Stimulated activated CD4-positive, alpha-beta T cell treated with anti-CD3 and anti-CD28 coated beads, TNF-alpha, amount 100 ng/mL, for 48 hours (primary cell): ENCODE measurements around the gene PSEN1.

ENCODE experiments used
- DNase-seq, 3 donors: peaks; one replicate each; pipeline ENCODE4 v3.0.0-alpha.2; 2020; ENCODE audit warnings: low read depth in 3 of 3

PSEN1 gene

DNA sequence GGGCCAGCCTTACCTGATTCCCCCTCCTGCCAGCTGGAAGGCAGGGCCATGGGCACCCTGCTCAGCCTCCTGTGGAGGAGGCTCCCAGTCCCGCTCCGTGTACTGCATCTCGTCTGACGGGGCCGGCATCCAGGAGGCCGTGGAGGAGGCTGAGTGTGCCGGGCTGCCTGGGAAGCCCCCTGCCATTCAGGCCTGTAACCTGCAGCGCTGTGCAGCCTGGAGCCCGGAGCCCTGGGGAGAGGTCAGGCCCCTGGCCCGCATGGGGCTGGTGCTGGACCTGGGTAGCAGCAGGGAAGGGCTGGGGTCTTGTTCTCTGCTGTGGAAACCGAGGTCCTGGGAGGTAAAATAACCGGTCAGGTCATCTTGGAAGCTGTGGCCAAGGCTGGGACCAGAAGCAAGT, 117.4 kb downstream of the PSEN1 start:
- DNase-seq, result no peak

DNA sequence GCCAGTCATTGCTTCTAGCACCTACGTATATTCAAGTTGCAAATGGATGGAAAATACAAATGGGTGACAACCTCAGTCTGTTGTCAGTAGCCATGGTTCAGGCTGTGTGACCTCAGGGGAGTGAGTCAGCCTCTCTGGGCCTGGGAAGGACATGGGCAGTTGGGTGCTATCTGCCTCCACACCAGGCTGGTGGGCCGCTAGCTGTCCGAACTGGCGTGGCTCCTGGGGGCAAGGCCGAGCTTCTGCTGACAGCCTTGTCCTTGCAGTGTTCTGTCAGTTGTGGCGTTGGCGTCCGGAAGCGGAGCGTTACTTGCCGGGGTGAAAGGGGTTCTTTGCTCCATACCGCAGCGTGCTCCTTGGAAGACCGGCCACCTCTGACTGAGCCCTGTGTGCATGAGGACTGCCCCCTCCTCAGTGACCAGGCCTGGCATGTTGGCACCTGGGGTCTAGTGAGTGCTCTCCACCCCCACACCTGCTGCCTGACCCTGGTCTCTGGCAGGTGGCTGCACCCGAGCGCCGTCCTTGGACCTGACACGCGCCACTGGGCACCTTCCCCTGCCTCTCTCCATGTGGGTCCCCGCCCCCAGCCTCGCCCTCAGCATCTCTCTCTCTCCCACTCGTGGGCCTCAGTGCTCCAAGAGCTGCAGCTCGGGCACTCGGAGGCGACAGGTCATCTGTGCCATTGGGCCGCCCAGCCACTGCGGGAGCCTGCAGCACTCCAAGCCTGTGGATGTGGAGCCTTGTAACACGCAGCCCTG, 118.1 kb downstream of the PSEN1 start:
- DNase-seq, result no peak

DNA sequence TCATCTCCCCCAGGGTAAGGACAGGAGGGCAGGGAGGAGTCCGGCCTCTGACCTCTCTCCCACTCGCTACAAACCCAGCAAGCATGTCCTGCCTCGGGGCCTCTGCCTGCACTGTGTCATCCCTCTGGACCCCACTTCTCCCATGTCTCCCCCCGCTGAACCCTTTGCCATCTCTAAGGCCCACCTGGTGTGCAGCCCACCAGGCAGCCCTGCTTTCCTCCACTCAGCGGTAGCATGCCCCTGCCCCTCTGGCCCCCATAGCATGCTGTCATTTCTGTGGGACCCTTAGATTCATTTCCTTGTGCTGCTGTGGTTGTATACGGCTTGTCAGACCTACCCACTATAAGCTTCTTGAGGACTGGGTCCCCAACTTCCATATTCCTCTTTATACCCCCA, 118.7 kb downstream of the PSEN1 start:
- no peak for DNase-seq

DNA sequence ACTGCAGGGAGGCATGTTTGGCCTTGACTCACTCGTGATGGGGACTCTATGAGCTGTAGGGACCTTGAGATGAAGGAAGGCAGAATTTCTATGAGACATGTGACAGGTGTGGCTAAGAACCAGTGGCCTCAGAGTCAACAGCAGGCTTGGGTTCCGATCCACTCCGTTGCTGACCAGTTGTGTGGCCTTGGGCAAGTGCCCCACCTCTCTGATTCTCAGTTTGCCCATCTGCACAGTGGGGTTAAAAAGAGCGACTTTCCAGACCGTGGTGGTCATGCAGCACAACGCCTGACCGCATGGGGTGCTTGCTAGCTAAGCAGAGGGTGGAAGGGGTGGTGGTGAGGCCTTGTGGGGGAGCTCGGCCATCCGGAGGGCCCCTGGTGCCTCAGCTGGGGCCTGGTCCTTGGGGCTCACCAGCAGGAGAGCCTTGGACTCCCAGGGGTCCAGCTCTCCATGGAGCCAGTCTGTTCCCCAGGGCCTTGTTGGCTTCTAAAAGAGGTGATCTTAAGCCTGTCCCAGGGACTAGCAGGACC, 119.5 kb downstream of the PSEN1 start:
- no peak for DNase-seq

DNA sequence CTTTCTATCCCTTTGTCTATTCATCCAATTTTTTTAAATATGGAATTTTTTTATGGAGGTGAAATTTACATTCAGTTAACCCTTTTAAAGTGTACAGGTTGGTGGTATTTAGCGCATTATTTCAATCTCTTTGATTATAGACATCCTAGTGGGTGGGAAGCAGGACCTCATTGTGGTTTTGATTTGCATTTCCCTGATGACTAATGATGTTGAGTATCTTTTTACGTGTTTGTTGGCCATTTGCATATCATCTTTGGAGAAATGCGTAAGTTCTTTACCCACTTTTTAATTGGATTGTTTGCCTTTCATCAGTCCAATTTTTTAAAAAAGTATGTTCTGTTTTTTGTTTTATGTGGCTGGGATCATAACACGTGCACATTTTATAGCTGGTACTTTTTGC, 121.8 kb downstream of the PSEN1 start:
- DNase-seq, result no peak

DNA sequence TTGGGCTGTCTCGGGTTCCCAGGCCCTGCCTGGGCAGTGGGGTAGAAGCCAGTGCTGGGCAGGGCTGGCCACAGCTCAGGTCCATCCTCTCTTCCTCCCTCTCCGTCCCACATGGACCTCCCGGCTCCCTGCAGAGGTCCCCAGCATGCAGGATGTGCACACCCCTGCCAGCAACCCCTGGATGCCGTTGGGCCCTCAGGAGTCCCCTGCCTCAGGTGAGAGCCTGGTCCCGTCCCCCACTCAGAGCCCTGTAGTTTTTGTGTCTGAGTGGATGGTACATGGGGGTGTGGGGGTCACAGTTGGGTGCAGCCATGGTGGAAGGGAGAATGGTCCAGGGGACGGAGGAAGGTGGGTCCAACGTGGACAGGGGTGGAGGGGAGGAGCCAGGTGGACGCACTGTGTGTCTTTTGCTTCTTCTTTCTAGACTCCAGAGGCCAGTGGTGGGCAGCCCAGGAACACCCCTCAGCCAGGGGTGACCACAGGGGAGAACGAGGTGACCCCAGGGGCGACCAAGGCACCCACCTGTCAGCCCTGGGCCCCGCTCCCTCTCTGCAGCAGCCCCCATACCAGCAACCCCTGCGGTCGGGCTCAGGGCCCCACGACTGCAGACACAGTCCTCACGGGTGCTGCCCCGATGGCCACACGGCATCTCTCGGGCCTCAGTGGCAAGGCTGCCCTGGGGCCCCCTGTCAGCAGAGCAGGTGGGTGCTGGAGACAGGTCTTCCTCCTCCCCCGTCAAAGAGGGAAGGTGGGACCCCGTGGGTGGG, 122.7 kb downstream of the PSEN1 start:
- no peak for DNase-seq

DNA sequence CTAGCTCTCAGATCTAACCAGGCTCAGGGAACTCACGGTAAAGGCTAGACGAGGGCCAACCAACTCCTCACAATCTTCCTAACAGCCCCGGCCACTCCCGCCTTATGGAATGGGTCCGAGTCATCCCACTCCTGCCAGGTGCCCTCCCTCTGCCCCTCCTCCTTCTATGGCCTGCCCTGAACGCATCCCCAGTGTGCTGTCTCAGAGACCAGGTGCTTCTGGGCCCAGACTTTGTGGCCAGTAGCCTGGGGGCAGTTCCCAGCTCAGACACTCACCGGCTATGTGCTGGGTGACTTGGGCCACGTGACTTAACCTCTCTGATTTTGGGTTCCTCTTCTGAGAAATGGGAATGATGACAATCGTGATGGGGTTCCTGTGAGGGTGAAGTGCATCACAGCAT, 123.5 kb downstream of the PSEN1 start:
- DNase-seq, result no peak

DNA sequence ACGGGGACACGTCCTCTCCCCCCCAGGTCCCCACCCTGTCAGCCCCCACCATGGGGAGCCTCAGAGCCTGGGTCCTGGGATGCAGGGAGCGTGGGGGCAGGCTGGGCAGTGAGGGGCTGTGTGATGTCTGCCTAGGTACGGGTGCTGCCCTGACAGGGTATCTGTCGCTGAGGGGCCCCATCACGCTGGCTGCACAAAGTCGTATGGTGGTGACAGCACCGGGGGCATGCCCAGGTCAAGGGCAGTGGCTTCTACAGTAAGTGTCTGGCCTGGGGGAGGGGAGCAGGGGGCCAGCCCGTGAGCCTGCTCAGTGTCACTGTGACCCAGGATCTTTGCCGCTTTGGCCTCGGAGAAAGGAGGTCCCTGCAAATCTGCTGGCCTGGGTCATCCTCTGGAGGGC, 124.3 kb downstream of the PSEN1 start:
- no peak for DNase-seq

DNA sequence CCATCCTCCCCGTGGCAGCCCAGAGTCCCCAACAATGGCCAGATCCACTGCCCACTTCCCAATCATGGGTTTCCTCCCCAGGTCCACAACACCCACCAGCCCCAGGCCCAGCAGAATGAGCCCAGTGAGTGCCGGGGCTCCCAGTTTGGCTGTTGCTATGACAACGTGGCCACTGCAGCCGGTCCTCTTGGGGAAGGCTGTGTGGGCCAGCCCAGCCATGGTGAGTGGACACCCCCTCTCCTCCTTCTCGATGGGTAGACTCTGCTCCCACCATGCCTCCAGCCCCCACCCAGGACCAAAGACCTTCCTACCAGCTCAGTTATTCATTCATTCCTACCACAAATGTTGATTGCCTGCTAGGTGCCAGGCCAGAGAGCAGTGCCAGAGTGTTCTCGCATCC, 124.8 kb downstream of the PSEN1 start:
- DNase-seq, result no peak

DNA sequence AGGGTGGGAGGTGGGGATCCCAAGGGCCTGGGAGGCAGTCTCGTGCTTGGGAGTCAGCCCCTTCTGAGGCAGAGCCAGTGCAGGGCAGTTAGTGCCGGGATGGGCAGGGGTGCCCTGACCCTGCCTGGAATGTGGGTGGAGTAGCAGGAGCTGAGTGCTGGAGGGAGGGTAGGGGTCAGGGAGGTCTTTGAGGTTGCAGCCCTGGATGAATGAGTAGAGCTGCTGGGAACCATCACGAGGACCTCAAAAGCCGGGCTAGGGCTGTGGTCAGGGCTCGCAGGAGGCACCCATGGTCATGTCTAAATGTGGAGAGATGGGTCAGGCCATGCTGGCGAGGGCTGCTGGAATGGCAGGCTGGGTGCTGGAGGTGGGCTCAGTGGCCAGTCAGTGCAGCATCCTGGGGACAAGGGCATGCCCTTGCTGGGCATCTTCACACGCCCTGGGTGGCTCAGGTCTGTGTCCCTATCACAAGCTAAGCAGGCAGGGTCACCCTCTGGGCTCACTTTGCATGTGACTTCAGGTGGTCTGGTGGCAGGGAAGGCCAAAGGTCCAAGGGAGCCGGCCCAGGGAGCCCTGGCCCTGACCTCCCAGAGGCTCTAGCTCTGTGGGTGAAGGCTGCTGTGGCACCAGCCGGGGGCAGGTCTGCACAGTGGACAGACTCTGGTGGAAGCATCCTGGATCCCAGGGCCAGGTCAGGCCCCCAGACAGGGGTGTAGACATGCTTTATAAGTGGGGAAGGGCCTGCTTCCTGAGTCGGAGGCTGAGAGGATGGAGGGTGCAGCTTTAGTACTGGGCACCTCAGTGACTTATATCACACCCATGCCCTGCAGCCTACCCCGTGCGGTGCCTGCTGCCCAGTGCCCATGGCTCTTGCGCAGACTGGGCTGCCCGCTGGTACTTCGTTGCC, 125.5 kb downstream of the PSEN1 start:
- DNase-seq, result no peak

DNA sequence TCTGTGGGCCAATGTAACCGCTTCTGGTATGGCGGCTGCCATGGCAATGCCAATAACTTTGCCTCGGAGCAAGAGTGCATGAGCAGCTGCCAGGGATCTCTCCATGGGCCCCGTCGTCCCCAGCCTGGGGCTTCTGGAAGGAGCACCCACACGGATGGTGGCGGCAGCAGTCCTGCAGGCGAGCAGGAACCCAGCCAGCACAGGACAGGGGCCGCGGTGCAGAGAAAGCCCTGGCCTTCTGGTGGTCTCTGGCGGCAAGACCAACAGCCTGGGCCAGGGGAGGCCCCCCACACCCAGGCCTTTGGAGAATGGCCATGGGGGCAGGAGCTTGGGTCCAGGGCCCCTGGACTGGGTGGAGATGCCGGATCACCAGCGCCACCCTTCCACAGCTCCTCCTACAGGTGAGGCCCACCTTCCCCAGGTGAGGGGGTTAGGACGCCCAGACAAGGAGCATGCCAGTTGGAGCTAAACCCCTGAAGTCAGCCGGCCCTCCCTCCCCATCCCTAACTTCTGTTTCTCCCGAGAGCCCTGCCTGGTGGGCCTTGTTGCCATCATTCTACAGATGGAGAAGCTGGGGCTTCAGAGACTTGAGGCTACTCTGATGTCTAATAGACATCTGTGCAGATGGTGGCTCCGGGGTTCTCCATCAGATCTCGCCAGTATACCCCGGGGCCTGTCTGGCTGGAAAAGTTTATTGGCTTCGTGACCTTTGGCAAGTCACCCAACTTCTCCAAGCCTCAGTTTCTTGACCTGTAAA, 126.3 kb downstream of the PSEN1 start:
- DNase-seq, result no peak

DNA sequence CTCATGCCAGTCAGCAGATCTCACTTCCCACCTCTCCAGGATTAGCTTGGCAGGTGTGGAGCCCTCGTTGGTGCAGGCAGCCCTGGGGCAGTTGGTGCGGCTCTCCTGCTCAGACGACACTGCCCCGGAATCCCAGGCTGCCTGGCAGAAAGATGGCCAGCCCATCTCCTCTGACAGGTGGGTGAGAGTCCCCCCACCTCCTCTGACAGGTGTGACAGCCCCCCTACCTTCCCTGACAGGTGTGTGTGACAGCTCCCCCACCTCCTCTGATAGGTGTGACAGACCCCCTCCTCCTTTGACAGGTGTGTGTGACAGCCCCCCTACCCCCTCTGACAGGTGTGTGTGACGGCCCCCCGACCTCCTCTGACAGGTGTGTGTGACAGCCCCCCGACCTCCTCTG, 127.3 kb downstream of the PSEN1 start:
- DNase-seq, result no peak

DNA sequence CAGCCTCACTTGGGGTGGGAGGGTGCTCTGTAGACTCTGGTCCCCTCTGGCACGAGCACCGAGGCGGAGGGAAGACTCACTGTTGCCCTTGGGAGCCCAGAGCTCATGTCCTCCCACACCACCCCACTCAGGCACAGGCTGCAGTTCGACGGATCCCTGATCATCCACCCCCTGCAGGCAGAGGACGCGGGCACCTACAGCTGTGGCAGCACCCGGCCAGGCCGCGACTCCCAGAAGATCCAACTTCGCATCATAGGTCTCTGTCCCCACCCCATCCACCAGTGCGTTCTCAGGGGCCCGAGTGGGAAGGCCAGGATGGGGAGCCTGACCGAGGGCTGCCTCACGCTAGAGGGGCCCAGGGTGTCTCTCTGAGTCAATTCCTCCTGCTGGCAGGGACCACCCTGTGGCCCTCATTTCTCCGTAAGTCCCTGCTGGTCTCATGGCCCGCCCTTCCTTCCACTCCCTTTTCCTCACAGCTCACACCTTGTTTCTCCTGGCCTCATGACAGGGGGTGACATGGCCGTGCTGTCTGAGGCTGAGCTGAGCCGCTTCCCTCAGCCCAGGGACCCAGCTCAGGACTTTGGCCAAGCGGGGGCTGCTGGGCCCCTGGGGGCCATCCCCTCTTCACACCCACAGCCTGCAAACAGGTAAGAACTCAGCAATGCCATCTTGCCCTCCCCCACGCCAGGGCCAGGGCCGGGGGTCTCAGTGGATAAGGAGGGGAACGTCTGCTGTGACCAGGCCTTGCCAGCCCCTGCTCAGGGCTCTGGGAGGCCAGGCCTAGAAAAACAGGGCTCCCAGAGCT, 128.0 kb downstream of the PSEN1 start:
- DNase-seq, result no peak

DNA sequence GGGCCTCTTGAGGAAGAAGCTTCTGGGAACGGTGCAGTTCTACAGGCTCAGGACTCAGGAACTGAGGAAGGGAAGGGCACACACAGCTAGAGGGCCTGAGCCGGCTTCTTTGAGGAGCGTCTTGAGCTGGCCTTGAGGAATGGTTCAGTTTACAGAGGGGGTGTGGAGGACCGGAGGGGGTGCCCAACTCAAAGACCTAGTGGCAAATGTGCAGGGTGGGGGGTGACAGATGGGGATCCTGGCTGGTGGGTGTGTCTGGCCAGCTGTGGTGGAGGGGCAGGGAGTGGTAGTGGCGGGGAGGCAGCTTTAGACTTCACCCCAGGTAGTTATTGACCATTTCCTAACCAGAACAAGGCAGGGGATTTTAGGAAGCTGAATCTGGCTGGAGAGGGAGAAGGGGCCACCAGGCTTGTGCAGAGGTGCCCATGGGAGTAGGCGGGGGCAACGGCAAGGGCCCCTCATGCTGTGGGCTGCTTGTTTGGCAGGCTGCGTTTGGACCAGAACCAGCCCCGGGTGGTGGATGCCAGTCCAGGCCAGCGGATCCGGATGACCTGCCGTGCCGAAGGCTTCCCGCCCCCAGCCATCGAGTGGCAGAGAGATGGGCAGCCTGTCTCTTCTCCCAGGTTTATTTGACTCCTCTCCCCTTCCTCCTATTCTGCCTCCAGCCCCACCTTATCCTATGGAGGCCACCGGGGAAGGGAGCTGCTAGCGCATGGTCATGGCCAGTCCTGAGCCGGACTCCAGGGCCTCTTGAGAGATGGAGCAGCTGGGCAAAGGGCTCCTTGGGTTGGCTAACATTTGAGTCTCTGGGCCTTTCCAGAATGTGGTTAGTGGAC, 128.8 kb downstream of the PSEN1 start:
- no peak for DNase-seq

DNA sequence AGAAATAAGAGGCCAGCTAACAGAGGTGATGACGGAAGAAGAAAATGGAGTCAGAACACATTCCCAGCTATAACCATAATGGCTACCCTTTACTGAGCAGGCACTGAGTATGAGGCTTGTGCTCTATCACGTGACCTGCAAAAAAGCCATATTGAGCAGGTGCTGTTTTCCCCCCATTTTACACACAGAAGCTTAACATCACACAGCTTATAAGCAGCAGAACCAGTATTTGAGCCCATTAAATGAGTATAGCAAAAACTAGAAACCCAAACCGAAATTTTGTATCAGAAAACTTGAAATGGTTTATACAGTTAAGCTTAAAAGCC, 129.4 kb downstream of the PSEN1 start:
- no peak for DNase-seq

DNA sequence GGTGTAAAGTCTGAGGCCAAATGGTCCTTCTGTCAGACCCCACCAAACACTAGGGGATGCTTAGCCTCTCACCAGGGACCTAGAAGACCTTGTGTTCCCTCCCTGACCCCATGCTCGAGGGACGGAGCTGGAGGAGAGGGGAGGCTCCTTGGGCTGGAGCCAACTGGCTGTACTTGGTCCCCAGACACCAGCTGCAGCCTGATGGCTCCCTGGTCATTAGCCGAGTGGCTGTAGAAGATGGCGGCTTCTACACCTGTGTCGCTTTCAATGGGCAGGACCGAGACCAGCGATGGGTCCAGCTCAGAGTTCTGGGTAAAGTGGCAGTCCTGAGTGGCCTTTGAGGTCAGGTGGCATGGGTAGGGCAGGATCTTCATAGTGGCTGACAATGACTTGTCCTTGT, 130.0 kb downstream of the PSEN1 start:
- DNase-seq, result no peak

DNA sequence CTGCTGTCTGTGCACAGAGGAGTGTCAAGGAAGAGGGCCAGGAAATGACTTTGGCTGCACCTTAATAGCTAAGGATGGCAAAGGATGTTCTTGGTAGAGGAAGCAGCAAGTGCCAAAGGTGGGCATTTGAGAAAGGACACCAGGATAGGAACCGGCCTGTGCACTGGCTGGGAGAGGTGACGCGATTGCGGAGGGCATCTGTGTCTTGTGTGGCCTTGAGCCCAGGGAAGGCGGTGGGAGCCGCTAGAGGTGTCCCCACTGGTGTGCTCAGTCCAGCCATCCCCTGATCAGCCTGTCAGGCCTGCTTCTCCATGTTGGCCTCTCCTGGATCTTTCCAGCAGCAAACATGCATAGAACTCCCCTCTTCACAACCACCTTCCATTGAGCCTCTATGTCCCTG, 131.2 kb downstream of the PSEN1 start:
- no peak for DNase-seq

DNA sequence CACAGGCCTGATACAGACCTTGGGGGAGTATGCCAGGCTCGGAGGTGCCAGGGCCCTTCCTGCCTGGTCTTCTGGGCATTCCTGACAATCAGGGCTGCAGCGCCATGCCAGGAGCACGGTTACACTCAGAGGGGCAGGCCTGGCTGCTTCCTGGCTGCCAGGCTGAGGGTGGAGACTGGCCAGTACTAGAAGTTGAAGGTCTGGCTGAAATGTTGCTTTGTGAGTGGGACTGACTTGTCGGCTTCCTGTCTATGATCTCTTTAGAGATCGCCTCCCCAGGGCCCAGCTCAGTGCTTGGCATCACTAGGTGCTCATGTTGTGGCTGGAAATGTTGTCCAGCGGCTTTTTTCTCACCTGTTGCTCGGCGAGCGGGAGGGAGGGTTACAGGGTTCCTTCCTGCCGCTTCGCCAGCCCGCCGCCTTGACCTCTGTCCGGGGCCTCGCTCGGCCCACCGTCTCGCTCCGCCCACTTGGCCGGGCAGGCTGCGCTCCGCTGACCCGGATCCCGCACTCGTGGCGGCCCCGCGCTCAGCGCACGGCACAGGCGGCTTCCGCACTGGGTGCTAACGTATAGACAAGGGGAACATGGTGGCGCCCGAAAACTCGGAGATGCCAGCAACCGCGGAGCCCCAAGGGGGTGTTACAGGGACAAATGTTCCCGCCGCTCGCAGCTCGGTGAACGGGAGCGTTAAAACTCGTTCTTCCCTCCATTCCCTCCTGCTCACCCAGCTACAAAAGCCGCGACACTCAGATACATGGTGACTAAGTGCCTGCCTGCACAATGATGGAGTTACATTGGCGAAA, 133.6 kb downstream of the PSEN1 start:
- peak in 1 of 3 donors; percentile 20 for DNase-seq

DNA sequence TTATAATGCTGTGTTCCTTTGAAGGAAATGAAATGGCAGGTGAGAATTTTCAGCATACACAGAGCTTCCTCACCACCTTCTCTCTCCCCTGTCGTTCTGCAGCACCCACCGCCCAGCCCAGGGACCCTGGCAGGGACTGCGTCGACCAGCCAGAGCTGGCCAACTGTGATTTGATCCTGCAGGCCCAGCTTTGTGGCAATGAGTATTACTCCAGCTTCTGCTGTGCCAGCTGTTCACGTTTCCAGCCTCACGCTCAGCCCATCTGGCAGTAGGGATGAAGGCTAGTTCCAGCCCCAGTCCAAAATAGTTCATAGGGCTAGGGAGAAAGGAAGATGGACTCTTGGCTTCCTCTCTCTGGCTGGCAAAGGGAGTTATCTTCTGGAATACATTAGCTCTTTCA, 136.1 kb downstream of the PSEN1 start:
- no peak for DNase-seq
